ENCODE results near the gene PHLDB3. TPM values are rescaled to one million over a fixed set of nuclear protein-coding genes. Genes with fewer than 3 reads are reported as not detected.

Gene PHLDB3
- total and polyA plus RNA-seq, 2 of the 4 experiments (the other 2 are of a cell fraction): 2.9 to 10.6 TPM

GRCh38 chr19:43483281-43483680 lies 21.3 kb downstream of the PHLDB3 start:
- CTCF ChIA-PET: no interaction called here
- H3K14ac ChIP-seq (replicated peaks; ENCODE audit: low read depth, low read length): no peak overlapping the region
- WGBS, 2 experiments (ENCODE audit: extremely low coverage in 2 of 2, insufficient read length in 1 of 2): no CpG with 5 or more reads among the region's 6 CpGs

More at GRCh38 chr19:43483281-43483680, 21.3 kb downstream of the PHLDB3 start:
- no peaks in the 10 kb centered on the region for H3K9me3 ChIP-seq (ENCODE audit: control insufficient read depth, insufficient read depth, low read length)
- no peak for DNase-seq
- no peak overlapping the region for H3K23ac ChIP-seq (ENCODE audit: low read depth, low read length)
- no peak overlapping the region for H2BK5ac ChIP-seq (ENCODE audit: low read depth, low read length, poor library complexity, severe bottlenecking)
- no peak overlapping the region for H3K4me3 ChIP-seq (ENCODE audit: insufficient read depth, low read depth, low read length)
- no peak for TF ChIP-seq POLR2A (IDR thresholded peaks at IDR 0.05; ENCODE audit: low read depth, low read length)
- no peak for TF ChIP-seq SMC3 (IDR thresholded peaks at IDR 0.05; ENCODE audit: low read depth, low read length)
- no peak for TF ChIP-seq MAZ (IDR thresholded peaks at IDR 0.05; ENCODE audit: borderline replicate concordance, low read depth, low read length)
- no peak for TF ChIP-seq RFX5 (IDR thresholded peaks at IDR 0.05; ENCODE audit: low read depth, low read length)
- no peak for TF ChIP-seq BHLHE40 (IDR thresholded peaks at IDR 0.05; ENCODE audit: low read depth, low read length)
- TF ChIP-seq, protein P1, sequence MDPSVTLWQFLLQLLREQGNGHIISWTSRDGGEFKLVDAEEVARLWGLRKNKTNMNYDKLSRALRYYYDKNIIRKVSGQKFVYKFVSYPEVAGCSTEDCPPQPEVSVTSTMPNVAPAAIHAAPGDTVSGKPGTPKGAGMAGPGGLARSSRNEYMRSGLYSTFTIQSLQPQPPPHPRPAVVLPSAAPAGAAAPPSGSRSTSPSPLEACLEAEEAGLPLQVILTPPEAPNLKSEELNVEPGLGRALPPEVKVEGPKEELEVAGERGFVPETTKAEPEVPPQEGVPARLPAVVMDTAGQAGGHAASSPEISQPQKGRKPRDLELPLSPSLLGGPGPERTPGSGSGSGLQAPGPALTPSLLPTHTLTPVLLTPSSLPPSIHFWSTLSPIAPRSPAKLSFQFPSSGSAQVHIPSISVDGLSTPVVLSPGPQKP (IDR thresholded peaks at IDR 0.05; ENCODE audit: borderline replicate concordance, low read depth, low read length): no peak
- no peak for TF ChIP-seq NFE2L2 (IDR thresholded peaks at IDR 0.05; ENCODE audit: low read depth, low read length)
- no peak for TF ChIP-seq MAFK (IDR thresholded peaks at IDR 0.05; ENCODE audit: low read depth, low read length)
- TF ChIP-seq FOS (IDR thresholded peaks at IDR 0.05; ENCODE audit: low read depth, low read length): no peak
- TF ChIP-seq CEBPB (IDR thresholded peaks at IDR 0.05; ENCODE audit: low read depth, low read length): no peak
- TF ChIP-seq RCOR1 (IDR thresholded peaks at IDR 0.05; ENCODE audit: insufficient replicate concordance, low read length): no peak
- no peak overlapping the region for H4K5ac ChIP-seq (ENCODE audit: low read depth, low read length)
- H4K8ac ChIP-seq (ENCODE audit: low read depth in 2 of 2, low read length in 2 of 2): no peak overlapping the region
- no peaks in the 10 kb centered on the region for H4K20me1 ChIP-seq (ENCODE audit: insufficient read depth, low read length)
- no peaks in the 10 kb centered on the region for H3K79me1 ChIP-seq (ENCODE audit: low read depth in 1 of 2, low read length in 2 of 2)
- intact Hi-C loops (cut with micrococcal nuclease) (no loop called here), in situ Hi-C loops (cut with MboI; ENCODE audit: low sequenced_read_pairs) (no loop called here), dilution Hi-C loops (cut with HindIII; ENCODE audit: low sequenced_read_pairs, unreplicated experiment) (no loop called here)
- peaks cover 8% of the 10 kb centered on the region; the same call in 1 of the 2 replicates for H3K9me1 ChIP-seq (ENCODE audit: insufficient read depth, low read length)
- POLR2A ChIA-PET (ENCODE audit: unreplicated experiment): no interaction called here
- no peak overlapping the region for H2BK20ac ChIP-seq (ENCODE audit: low read depth, low read length)
- no peak overlapping the region for H2AK5ac ChIP-seq (ENCODE audit: low read depth, low read length)
- no peak overlapping the region for H2BK120ac ChIP-seq (ENCODE audit: low read depth, low read length)
- no peak overlapping the region for H4K91ac ChIP-seq (ENCODE audit: insufficient read depth, low read depth, low read length)
- no peaks in the 10 kb centered on the region for H3K4me1 ChIP-seq (ENCODE audit: control insufficient read depth, insufficient read depth, low read length)
- no peak overlapping the region for H3K56ac ChIP-seq (ENCODE audit: extremely low read depth, insufficient read depth, low read length)
- H3K4me2 ChIP-seq (ENCODE audit: low read depth, low read length): no peak overlapping the region
- H3K27me3 ChIP-seq (ENCODE audit: control insufficient read depth, insufficient read depth, low read length): no peaks in the 10 kb centered on the region
- no peak for ATAC-seq (ENCODE audit: low read depth)
- no peak overlapping the region for H3K18ac ChIP-seq (ENCODE audit: low read depth, low read length)
- H3K27ac ChIP-seq (ENCODE audit: insufficient read depth, low read length): no peak overlapping the region
- H3K9ac ChIP-seq (ENCODE audit: low read depth, low read length): no peak overlapping the region
- H2BK15ac ChIP-seq (ENCODE audit: low read depth, low read length): no peak overlapping the region
- no peak overlapping the region for H2AK9ac ChIP-seq (replicated peaks; ENCODE audit: low read depth, low read length, poor library complexity)
- no peak overlapping the region for H3K4ac ChIP-seq (ENCODE audit: low read depth, low read length)
- BruUV-seq (replicated peaks): no TSS peak
- peaks cover 2% of the 10 kb centered on the region; the same call in 1 of the 2 replicates for H3K36me3 ChIP-seq (ENCODE audit: control insufficient read depth, insufficient read depth, low read length)
- H2AFZ ChIP-seq (replicated peaks; ENCODE audit: low read length, poor library complexity): no peak overlapping the region
